DMS153 treated with DMSO at 0.1 percent for 48 hours (cell line): ENCODE results near the gene EPS8L1.
"Not testable (repeated sequence)": the region's sequence is repeated elsewhere in the genome, so short reads cannot be mapped to it uniquely, and the experiment has no call there.

Source experiments
- DNase-seq: peaks from one replicate; lab custom pipeline; 2025; ENCODE audit not compliant: unreplicated experiment; lab: John Stamatoyannopoulos, UW

Gene EPS8L1

DNA sequence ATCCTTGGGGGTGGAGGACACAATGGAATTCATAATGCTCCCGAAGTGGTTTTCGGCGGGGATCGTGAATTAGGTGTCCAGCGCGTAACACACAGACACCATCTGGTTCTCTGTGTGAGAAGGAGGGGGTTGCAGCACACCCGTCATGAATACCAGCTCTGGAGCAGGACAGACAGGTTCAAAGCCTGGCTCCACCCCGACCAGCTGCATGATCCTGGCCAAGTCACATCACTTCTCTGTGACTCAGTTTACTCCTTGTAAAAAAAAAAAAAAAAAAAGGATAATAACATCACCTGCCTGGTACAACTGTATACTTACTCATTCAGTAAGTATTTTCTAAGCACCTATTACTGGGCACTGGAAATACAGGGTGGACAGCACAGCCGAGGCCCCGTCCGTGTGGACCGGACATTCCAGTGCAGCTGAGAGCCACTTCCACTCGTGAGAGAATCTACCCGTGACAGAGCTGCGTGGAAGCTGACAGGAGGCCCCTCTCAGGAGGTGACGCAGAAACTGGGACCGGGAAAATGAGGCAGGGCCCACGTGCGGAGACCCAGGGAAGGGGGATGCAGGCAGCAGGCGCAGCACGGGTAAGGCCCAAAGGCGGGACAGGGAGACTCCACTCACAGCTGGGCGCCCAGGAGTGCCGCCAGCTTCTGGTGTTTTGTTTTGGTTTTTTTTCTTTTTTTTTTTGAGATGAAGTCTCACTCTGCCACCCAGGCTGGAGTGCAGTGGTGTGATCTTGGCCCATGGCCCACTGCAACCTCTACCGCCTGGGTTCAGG, 24.7 kb upstream of the EPS8L1 start:
- no peak for DNase-seq

DNA sequence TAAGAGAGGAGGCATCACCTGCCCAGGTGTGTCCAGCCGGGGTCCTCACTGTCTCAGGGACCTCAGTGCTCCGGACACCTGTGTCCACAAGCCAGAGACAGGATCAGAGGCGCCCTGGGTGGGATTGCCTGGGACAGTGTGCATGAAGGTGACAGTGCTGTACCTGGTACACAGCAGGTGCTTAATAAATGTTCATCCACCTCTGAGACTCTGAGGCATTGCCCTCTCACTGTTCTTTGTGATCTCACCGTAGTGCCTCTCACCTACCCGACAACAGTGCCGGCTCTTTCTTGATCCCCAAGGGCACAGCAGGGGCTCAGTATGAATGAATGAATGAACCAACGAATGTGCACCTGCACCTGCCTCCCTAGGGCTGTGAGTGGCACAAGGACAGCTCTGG, 21.9 kb upstream of the EPS8L1 start:
- DNase-seq = no peak

DNA sequence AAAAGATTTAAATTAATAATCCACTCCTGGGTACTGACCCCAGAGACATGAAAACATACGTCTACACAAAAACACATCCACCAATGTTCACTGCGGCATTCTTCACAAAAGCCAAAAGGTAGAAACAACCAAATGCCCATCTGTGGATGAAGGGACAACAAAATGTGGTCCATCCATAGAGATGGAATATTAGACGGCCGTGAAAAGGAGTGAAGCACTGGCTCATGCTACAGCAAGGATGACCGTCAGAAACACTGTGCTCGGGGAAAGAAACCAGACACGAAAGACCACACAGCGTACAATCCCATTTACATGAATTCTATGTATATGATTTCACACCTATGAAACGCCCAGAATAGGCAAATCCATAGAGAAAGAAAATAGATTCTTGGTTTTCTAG, 18.8 kb upstream of the EPS8L1 start:
- no peak for DNase-seq

DNA sequence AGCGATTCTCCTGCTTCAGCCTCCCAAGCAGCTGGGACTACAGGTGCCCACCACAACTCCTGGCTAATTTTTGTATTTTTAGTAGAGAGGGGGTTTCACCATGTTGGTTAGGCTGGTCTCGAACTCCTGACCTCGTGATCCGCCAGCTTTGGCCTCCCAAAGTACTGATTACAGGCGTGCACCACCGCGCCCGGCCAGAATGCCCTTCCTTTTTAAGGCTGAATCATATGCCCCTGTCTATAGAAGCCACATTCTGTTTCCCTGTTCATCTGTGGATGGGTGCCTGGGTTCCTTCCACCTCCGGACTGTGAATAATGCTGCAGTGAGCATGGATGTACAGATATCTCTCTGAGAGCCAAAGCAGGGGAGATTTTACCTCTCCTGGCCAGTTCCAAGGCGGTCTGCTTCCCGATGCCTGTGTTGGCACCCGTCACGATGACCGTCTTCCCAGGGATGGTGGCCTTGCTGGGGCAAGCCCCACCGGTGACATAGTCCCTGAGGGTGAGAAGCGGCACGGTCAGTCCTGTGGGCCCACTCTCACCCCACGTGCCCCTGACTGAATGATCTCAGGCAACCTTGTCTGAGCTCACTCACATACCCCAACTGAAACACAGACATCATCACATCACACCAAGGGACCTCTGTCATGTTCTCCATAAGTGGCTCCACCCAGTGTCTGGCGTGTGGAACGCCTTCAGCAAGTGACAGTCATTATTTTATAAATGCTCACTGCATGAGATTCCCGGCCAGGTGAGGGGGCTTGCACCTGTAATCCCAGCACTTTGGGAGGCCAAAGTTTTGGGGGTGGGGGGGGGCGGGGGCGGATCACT, 16.7 kb upstream of the EPS8L1 start:
- no peak for DNase-seq

DNA sequence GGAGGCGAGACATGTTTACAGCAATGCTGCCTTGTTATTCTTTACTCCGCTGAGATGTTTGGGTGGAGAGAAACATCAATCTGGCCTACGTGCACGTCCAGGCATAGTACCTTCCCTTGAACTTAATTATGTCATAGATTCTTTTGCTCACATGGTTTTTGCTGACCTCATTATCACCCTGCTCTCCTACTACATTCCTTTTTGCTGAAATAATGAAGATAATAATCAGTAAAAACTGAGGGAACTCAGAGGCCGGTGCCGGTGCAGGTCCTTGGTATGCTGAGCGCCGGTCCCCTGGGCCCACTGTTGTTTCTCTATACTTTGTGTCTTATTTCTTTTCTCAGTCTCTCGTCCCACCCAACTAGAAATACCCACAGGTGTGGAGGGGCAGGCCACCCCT, 15.4 kb upstream of the EPS8L1 start:
- DNase-seq = not testable (repeated sequence)

DNA sequence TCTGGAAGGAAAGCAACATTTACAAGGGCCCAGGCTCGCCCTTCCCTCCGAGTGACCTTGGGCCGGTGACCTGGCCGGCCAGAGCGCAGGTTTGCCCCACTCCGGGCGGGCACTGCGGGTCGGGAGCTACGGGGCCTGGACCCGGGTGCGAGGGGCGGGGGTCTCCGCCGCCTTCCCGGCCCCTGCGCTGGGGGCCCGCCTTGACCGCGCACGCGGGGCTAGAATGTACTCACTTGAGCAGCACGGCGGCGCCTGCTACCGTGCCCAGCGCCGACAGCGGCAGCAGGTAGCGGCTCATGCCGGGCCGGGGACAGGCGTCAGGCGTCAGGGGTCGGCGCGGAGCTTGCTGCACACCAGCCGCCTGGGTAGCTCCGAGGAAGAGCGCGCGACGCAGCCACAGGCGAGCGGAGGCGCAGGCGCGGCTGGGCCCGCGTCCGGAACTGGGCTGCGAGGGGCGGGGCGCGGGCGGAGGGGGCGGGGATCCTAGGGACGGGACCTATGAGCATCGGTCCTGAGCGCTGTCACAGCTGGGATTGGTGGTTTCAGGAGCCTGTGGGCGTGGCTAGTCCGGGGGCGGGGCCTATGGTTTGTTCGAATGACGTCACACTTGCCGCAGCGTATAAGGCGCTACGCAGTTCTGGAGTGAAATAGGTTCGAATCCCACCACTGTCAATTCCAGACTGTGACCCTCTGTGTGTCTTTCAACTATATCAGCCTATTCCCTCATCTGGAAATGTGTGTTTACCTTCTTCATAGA, 12.8 kb upstream of the EPS8L1 start, which contains the start of gene RDH13:
TSS of gene RDH13 (minus strand) at position 414 of the 757 bp plus-strand sequence. CDS start at position 298, 116 bp downstream.
- peak; percentile 88 for DNase-seq

DNA sequence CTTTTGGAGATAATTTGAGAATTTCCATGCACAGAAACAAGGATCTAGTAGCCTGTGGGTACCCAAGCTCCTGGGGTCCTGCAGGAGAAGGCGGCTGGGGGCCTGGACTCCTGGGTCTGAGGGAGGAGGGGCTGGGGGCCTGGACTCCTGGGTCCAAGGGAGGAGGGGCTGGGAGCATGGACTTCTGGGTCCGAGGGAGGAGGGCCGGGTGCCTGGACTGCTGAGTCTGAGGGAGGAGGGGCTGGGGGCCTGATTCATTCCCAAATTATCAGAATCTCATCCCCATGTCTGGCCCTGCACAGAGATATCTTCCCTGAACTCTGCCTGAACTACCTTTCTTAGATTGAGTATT, 12.2 kb upstream of the EPS8L1 start:
- DNase-seq = no peak

DNA sequence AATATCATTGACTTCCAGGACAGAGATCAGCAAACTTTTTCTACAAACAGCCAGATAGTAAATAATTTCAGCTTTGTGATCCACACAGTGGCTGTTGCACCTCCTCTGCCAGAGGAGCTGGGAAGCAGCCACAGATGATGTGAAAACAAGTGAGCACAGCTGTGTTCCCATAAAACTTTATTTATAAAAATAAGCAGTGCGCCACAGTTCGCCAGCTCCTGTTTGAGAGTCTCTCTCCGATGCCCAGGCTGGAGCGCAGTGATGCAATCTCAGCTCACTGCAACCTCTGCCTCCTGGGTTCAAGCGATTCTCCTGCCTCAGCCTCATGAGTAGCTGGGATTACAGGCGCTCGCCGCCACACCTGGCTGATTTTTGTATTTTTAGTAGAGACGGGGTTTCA, 10.2 kb upstream of the EPS8L1 start:
- DNase-seq = not testable (repeated sequence)

DNA sequence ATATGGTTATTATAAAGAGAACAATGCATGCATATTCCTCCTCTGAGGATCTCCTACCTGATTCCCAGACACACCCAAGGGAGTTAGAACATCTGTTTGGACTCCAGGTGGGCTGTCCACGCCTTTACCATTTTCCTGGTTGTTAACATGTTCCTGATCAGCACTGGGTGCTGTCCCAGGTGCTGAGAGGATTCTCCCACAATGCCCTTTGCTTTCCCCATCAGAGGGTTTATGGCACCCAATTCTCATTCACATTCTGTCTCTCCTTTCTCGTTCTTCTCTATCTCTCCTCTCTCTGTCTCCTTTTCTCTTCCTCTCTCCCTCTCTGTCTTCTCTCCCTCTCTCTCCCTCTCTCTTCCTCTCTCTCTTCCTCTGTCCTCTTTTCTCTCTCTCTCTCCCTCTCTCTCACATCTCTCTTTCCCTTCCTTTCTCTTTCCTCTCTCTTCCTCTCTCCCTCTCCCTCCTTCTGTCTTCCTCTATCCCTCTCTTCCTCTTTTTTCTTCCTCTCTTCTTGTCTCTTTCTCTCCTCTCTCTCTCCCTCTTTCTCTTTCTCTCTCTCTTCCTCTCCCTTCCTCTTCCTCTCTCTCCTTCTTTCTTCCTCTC, 9.5 kb upstream of the EPS8L1 start:
- DNase-seq = no peak

DNA sequence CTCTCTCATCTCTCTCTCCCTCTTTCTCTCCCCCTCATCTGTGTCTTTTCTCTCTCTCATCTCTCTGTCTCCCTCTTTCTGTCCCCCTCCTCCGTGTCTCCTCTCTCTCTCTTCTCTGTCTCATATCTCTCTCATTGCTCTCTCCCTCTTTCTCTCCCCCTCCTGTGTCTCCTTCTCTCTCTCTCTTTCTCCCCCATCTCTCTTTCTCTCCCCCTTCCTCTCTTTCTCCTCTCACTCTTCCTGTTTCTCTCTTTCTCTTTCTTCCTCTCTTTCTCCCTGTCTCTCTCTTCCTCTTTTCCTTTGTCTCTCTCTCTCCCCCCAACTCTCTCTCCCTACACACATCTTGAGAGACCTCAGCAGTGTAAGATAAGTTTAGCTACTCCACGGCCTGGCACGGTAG, 7.8 kb upstream of the EPS8L1 start:
- DNase-seq = no peak

DNA sequence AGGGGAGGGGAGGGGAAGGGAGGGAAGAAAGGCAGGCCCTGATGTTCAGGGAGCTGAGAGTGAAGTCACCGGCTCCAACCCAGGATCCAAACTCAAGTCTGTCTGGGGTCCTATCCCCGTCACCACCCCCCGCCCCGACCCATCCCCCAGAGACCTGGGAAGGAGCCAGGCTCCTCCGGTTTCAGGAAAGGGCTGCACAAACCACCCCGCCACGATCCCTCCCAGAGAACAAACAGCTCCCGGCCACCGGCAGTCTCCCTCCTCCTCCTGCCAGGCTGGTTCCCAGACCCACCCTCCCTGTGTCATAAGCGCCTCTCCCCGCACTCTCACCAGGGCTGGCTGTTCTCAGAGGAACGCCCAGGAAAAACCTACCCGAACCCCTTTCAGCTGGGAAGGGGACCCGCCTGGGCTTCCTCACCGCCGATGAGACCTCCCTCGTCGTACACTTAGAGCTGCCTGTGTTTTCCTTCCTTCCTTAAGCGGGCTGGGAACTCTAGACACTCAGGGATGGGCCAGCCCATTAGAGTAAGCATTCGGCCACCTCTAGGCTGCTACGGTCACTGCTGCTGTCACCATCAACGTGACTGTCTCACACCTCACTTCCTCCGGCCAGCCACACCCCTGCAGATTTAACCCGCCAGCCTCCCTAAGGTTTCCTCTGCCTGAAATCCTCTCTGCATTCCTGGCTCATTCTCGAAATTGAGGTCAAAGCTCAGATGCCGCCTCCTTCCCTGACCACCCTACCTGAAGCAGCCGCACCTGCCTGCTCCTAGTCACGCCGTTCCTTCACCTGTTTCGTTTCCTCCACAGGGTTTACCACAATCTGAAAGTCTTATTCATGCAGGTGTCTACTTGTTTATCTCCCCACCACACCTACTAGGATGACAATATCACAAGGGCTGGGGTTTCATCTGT, 6.5 kb upstream of the EPS8L1 start:
- DNase-seq = peak; percentile 29

DNA sequence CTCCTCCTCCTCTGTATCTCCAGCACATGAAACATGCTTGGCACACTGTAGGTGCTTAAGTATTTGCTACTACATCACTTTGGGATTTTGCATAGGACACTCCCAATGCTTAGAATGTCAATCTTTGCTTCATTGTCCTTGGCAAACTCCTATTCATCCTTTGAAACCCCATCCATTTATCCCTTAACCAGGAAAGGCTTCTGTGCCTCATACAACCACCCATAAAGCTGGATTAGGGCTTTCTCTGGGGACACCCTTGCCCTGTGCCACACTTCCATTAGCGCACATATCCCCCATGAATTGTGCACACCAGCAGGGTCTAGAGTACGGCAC, 5.8 kb upstream of the EPS8L1 start:
- DNase-seq = no peak

DNA sequence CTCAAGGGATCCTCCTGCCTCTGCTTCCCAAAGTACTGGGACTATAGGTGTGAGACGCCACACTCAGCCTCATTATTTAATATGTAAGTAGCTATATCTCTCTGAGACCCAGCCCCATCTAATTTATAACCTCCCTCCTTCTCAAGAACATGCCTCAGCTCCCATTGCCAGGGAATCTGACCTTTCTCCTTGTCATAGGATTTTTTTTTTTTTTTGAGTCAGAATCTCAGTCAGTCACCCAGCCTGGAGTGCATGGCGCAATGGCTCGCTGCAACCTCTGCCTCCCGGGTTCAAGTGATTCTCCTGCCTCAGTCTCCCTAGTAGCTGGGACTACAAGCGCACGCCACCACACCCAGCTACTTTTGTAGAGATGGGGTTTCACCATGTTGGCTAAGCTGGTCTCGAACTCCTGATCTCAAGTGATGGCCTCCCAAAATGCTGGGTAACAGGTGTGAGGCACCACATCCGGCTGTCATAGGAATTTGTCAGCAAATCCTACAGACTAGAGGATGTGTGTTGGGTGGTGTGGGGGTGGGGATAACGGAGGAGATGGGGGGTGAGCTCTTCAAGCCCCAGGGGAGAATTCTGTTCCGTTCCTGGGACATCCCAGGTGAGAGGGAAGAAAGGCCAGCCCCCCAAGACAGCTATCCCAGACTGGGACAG, 5.1 kb upstream of the EPS8L1 start:
- DNase-seq = no peak

DNA sequence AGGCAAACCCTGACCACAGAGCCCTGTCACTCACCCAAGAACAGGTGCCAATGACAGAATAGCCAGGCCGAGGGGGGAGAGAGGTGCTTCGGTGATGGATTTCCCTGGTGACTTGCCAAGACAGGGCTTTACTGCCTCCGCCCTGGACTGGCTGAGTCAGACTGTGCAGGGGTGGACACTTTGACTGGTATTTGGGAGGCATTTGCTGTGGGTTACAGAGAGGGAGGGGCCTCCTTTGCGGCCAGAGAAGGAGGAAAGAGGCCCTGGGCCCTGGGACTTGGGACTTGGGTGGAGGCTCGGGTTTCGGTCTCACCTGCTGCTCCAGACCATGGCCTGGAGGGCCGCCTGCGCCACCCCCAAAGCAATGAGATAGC, 4.6 kb upstream of the EPS8L1 start:
- DNase-seq = no peak

DNA sequence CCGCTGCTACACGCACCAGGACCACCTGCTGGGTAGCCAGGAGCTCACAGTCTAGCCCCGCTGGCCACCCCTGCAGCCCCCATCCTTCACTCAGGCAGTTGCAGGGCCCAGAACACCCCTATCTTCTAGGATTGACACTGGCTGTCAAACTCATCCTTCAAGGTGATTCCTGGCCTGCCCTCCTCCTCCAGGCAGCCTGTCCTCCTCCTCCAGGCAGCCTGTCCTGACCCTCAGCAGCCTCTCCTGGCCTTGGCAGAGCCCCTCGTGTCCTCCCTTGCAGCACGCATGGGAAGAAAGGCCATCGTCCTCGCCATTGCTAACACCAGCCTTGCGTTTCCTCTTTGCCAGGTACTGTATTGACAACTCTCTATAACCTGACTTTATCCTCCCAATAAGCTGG, 3.8 kb upstream of the EPS8L1 start:
- DNase-seq = no peak

DNA sequence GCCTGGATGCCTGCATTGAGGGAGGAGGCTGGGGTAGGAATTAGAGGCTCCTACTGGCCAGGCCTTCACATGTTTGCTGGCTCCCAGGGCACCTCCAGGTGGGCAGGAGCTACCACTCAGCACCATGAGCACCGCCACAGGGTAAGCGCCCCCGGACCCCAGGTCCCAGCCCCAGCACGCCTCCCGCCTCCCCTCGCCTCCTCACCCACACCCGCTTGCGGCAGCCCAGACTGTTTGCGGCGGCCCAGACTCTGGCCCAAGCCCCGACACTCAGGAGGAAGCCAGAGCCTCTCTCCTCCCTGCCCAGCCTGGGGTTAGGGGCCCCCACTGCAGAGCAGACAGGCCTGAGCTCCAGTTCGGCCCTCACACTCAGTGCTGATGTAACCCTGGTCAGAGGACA, 652 bp downstream of the EPS8L1 start:
- DNase-seq = no peak

DNA sequence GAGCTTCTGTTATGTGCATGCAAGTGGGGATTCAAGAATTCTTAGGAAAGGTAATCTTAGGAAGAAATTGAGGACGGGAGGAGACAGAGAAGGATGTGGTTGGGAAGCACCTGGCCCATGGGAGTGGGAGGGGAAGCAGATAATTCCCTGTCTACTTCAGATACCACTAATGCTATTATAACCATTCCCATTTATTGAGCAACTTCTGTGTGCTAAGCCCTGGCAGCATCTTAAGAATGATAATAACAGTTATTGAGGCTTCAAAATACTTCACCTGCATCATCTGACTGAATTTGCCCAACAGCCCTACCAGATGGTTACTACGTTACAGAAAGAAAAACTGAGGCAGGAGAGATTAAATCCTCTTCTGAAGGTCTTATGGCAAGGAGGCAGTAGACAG, 1.4 kb downstream of the EPS8L1 start:
- no peak for DNase-seq

DNA sequence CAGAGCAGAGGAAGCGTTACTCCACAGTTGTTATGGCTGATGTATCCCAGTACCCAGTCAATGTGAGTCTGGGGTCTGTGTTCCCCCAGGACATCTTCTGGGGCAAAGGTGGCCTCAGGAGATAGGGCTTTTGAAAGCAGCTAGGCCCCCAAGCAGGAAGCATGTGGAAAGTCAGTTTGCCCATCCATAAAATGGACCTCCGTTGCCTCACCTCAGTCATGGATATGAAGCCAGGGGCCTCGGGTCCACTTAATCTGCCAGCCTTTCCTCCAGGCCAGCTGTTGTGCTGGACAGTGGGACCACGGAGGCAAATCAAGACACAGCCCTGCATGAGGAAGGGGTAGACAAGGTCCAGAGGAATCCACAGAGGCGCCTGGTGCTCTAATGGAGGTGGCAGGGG, 3.3 kb downstream of the EPS8L1 start:
- DNase-seq = no peak

DNA sequence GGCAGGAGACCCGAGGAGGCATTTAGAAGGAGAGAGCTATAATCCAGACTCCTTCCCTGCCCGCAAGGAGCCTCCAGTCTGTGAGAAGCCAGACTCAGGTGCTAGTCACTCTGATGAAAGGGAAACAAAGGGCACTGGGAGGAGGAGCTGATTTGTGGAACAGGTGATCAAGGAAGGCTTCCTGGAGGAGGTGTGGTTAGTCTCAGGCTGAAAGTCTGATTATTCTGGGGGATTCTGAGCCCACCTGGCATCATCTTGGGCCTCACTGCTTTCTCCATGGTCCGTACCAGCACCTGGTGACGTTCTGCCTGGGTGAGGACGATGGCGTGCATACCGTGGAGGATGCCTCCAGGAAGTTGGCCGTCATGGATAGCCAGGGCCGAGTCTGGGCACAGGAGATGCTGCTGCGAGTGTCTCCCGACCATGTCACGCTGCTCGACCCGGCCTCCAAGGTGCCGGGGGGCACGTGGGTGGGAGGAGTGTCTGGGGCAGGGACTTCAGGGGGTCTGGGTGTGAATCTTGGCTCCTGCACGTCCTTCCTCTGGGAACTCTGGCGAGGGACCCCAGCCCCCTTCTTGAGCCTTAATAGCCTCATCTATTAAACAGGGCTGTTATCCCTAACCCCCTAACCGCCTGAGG, 3.9 kb downstream of the EPS8L1 start:
- DNase-seq = no peak
